Keratinocyte (primary cell): ENCODE data around the gene PAX5. TPM values are rescaled to one million over a fixed set of nuclear protein-coding genes. Genes with fewer than 3 reads are reported as not detected.

Experiments used
- DNase-seq: peaks from one replicate; pipeline ENCODE4 v3.0.0-alpha.2; 2011; ENCODE audit warnings: low read depth, missing footprints, low spot score
- FAIRE-seq: peaks from 2 replicates; lab custom pipeline; 2011; peaks lifted over from hg19 to GRCh38; lab: Jason Lieb, UNC
- H2AFZ ChIP-seq: 2 replicates; pipeline ENCODE4 v1.6.0; 2012; ENCODE audit warnings: low read length, control low read depth, inconsistent platforms; ENCODE audit not compliant: control insufficient read depth
- H3K27ac ChIP-seq: 2 replicates; pipeline ENCODE4 v1.5.1; 2011; ENCODE audit warnings: low read length; ENCODE audit not compliant: control insufficient read depth, insufficient read depth
- H3K27me3 ChIP-seq: 3 replicates; pipeline ENCODE4 v1.6.0; 2011; ENCODE audit warnings: low read length; ENCODE audit not compliant: control insufficient read depth, insufficient read depth; ENCODE audit errors: extremely low read depth
- H3K36me3 ChIP-seq, 2 experiments: 2 replicates in 1 of 2; 3 replicates in 1 of 2; pipeline ENCODE4 v1.5.1; 2011; ENCODE audit warnings: low read length in 2 of 2, mild to moderate bottlenecking in 1 of 2; ENCODE audit not compliant: control insufficient read depth in 2 of 2, insufficient read depth in 2 of 2; ENCODE audit errors: extremely low read depth in 1 of 2
- H3K4me1 ChIP-seq: 3 replicates; pipeline ENCODE4 v1.5.1; 2011; ENCODE audit warnings: low read length; ENCODE audit not compliant: control insufficient read depth, insufficient read depth; ENCODE audit errors: extremely low read depth
- H3K4me2 ChIP-seq: 3 replicates; pipeline ENCODE4 v1.6.0; 2011; ENCODE audit warnings: low read depth, low read length; ENCODE audit not compliant: control insufficient read depth, insufficient read depth; ENCODE audit errors: extremely low read depth
- H3K4me3 ChIP-seq, 3 experiments: fragments of 200-600 bp in 1 of 3; sonication (generic) in 1 of 3; 2 replicates in 2 of 3; 3 replicates in 1 of 3; pipeline ENCODE4 v1.5.1; 2011 to 2016; ENCODE audit warnings: low read length in 3 of 3, mild to moderate bottlenecking in 3 of 3, control low read depth in 2 of 3, inconsistent platforms in 1 of 3, low read depth in 1 of 3, mixed read lengths in 1 of 3, mixed run types in 1 of 3, moderate library complexity in 1 of 3; ENCODE audit not compliant: control insufficient read depth in 2 of 3, insufficient read depth in 2 of 3; ENCODE audit errors: extremely low read depth in 1 of 3
- H3K79me2 ChIP-seq: 2 replicates; pipeline ENCODE4 v1.6.0; 2012; ENCODE audit warnings: low read length; ENCODE audit not compliant: control insufficient read depth, insufficient read depth
- H3K9ac ChIP-seq: 3 replicates; pipeline ENCODE4 v1.6.0; 2011; ENCODE audit warnings: low read length; ENCODE audit not compliant: control insufficient read depth, insufficient read depth; ENCODE audit errors: extremely low read depth
- H3K9me1 ChIP-seq: 3 replicates; pipeline ENCODE4 v1.6.0; 2011; ENCODE audit warnings: low read length; ENCODE audit not compliant: control insufficient read depth, insufficient read depth; ENCODE audit errors: extremely low read depth
- H3K9me3 ChIP-seq: 2 replicates; pipeline ENCODE4 v1.5.1; 2012; ENCODE audit warnings: low read depth, low read length; ENCODE audit not compliant: control insufficient read depth
- H4K20me1 ChIP-seq: 3 replicates; pipeline ENCODE4 v1.6.0; 2011; ENCODE audit warnings: low read length; ENCODE audit not compliant: control insufficient read depth, insufficient read depth; ENCODE audit errors: extremely low read depth
- EZH2 ChIP-seq: IDR thresholded peaks from one replicate; pipeline ENCODE4 v1.6.1; 2012; ENCODE audit warnings: inconsistent platforms, mild to moderate bottlenecking, low read length, moderate library complexity
- dilution Hi-C: fragments of 300-500 bp; cut with MboI; formaldehyde crosslinking; loops from one replicate; pipeline ENCODE4 v1.7.0; 2020; ENCODE audit warnings: low sequenced_read_pairs; ENCODE audit not compliant: extremely low pct_ligation_motif_present
- polyA plus RNA-seq, 5 experiments: library from polyadenylated mRNA; depleted of rRNA in 3 of 5; stranded (reverse) in 3 of 5; stranded (forward) in 1 of 5; unstranded in 1 of 5; fragments of >200 nt; gene quantifications; 1 replicate in 1 of 5; 2 replicates in 3 of 5; 3 replicates in 1 of 5; pipeline versions ENCODE4 v1.2.1 to v1.2.3, GENCODE V29; 2011 to 2012; ENCODE audit warnings: missing spikeins in 2 of 5, low read depth in 1 of 5, low replicate concordance in 1 of 5
- TF ChIP-seq, protein P1 (sequence below), 3 experiments: IDR thresholded peaks in 1 of 3; conservative IDR thresholded peaks in 1 of 3; optimal IDR thresholded peaks in 1 of 3; 2 replicates in 2 of 3; 3 replicates in 1 of 3; pipeline versions ENCODE3 to v1.5.1; 2011; ENCODE audit warnings: low read length in 3 of 3, mild to moderate bottlenecking in 3 of 3, moderate library complexity in 2 of 3, control low read depth in 1 of 3, inconsistent platforms in 1 of 3; ENCODE audit not compliant: insufficient read depth in 2 of 3; ENCODE audit errors: extremely low read depth in 1 of 3

PAX5 gene
- polyA plus RNA-seq, 1 donor (not counting 4 experiments of a cell fraction or from before 2014, with no cell fraction given): not detected

DNA sequence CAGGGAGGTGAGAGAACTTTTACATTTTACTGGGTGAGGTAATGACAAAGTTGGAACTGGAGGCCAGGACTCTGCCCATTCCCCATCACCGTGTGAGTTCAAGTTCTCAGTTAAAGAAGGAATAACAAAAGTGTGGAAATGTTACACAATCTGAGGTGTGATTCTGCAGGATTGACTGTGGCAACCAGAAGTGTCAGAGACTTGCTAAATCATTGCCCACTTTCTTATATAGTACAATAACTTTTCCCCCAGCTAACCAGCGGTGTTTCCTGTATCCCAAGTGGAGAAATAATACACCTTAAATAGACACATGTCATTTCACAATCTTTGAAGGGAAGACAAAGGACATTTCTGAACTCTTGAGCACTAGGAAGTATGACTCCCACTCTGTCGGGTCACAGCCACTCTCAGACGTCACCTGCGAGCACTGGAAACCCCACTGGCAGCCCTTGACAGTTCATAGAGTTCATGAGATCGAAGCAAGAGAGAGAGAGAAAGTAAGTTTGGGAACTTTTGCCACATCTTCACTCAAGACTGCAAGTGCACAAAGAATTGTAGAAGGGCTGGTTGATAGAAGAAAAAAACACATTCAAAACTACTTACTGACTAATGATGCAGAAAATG, 28.4 kb downstream of the PAX5 start:
- no peaks in the 10 kb centered on the region for H4K20me1 ChIP-seq
- dilution Hi-C loops: no loop called here
- no peak overlapping the region for H3K27ac ChIP-seq
- H3K36me3 ChIP-seq: no peaks in the 10 kb centered on the region
- TF ChIP-seq, protein P1, sequence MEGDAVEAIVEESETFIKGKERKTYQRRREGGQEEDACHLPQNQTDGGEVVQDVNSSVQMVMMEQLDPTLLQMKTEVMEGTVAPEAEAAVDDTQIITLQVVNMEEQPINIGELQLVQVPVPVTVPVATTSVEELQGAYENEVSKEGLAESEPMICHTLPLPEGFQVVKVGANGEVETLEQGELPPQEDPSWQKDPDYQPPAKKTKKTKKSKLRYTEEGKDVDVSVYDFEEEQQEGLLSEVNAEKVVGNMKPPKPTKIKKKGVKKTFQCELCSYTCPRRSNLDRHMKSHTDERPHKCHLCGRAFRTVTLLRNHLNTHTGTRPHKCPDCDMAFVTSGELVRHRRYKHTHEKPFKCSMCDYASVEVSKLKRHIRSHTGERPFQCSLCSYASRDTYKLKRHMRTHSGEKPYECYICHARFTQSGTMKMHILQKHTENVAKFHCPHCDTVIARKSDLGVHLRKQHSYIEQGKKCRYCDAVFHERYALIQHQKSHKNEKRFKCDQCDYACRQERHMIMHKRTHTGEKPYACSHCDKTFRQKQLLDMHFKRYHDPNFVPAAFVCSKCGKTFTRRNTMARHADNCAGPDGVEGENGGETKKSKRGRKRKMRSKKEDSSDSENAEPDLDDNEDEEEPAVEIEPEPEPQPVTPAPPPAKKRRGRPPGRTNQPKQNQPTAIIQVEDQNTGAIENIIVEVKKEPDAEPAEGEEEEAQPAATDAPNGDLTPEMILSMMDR (optimal IDR thresholded peaks at IDR 0.05 in 1 of 3, IDR thresholded peaks at IDR 0.05 in 1 of 3, conservative IDR thresholded peaks at IDR 0.05 in 1 of 3; ENCODE audit: extremely low read depth in 1 of 3, insufficient read depth in 2 of 3, low read length in 3 of 3): no peak
- H3K9ac ChIP-seq: no peak overlapping the region
- no peaks in the 10 kb centered on the region for H3K79me2 ChIP-seq
- peaks cover 63% of the 10 kb centered on the region for H3K27me3 ChIP-seq
- H3K4me3 ChIP-seq: no peak overlapping the region
- DNase-seq (no peak), FAIRE-seq (no peak)
- H3K4me2 ChIP-seq: no peak overlapping the region
- no peaks in the 10 kb centered on the region for H3K9me1 ChIP-seq
- H3K9me3 ChIP-seq: no peaks in the 10 kb centered on the region
- no peak overlapping the region for H2AFZ ChIP-seq
- H3K4me1 ChIP-seq: no peaks in the 10 kb centered on the region

DNA sequence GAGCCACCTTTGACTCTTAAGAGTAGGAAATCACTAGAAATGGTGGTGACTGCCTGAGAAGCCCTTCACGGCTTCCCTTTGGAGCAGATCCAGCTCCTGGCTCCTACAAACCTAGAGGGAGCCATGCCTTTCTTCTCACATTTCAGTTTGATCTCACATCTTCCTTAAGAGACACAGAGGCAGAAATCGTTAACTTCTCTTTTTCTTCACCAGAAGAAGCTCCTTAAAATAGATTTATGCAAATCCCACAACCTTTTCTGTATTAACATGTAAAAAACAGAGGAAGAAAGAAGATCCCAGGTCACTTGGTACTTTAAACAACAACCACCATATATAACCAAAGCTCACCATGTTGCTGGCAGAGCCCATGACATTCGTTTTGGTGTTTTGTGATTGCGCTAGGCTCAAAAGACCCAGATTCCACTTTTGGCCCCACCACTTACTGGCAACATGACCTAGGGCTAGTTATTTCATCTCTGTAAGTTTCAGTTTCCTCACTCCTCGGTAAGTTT, 29.6 kb downstream of the PAX5 start:
- no peaks in the 10 kb centered on the region for H3K36me3 ChIP-seq
- no peaks in the 10 kb centered on the region for H3K4me1 ChIP-seq
- TF ChIP-seq, protein P1 (optimal IDR thresholded peaks at IDR 0.05 in 1 of 3, IDR thresholded peaks at IDR 0.05 in 1 of 3, conservative IDR thresholded peaks at IDR 0.05 in 1 of 3; ENCODE audit: extremely low read depth in 1 of 3, insufficient read depth in 2 of 3, low read length in 3 of 3): no peak
- TF ChIP-seq EZH2: no peak
- no peak overlapping the region for H2AFZ ChIP-seq
- H3K79me2 ChIP-seq: no peaks in the 10 kb centered on the region
- no peak overlapping the region for H3K9ac ChIP-seq
- H4K20me1 ChIP-seq: no peaks in the 10 kb centered on the region
- no peak for DNase-seq
- peaks cover 64% of the 10 kb centered on the region for H3K27me3 ChIP-seq
- dilution Hi-C loops: no loop called here
- H3K4me2 ChIP-seq: no peak overlapping the region
- no peaks in the 10 kb centered on the region for H3K9me1 ChIP-seq
- no peak overlapping the region for H3K4me3 ChIP-seq
- FAIRE-seq: no peak
- H3K9me3 ChIP-seq: no peaks in the 10 kb centered on the region
- H3K27ac ChIP-seq: no peak overlapping the region
